Thyroid gland (tissue), 4 donors: ENCODE results near the gene ADTRP.

Source experiments
- CTCF ChIP-seq, 6 experiments: fragments of 200-600 bp in 3 of 6; fragments of 450-650 bp in 3 of 6; sonication (generic) in 3 of 6; IDR thresholded peaks; one replicate each; pipeline ENCODE4 v1.5.1; 2016 to 2019; ENCODE audit warnings: antibody characterized with exemption in 6 of 6, mild to moderate bottlenecking in 2 of 6, inconsistent platforms in 1 of 6, moderate library complexity in 1 of 6
- POLR2A ChIP-seq, 2 donors: fragments of 450-650 bp; IDR thresholded peaks; one replicate each; pipeline ENCODE4 v1.6.1; 2017; ENCODE audit warnings: antibody characterized with exemption in 2 of 2, mild to moderate bottlenecking in 2 of 2, moderate library complexity in 1 of 2

GRCh38 chr6:11778648-11779328 is at the start of gene ADTRP:
- TF ChIP-seq CTCF (IDR thresholded peaks at IDR 0.05), result no peak
- no peak for TF ChIP-seq POLR2A (IDR thresholded peaks at IDR 0.05)
